Mesenchymal stem cell (in vitro differentiated cells and primary cell): Measurements from ENCODE around the gene JSRP1.

Experiments
- DNase-seq: peaks from one replicate; pipeline ENCODE4 v3.0.0-alpha.2; 2013
- H2AFZ ChIP-seq: one replicate; pipeline ENCODE4 v1.6.1; 2013; ENCODE audit warnings: low read depth, mild to moderate bottlenecking, control low read depth, inconsistent platforms, low read length, moderate library complexity
- H2AK5ac ChIP-seq: 2 replicates; pipeline ENCODE4 v1.6.1; 2013; ENCODE audit warnings: low read length, moderate library complexity, mild to moderate bottlenecking, inconsistent platforms; ENCODE audit not compliant: severe bottlenecking
- H2BK120ac ChIP-seq: one replicate; pipeline ENCODE4 v1.6.1; 2013; ENCODE audit warnings: low read depth, mild to moderate bottlenecking, inconsistent platforms, low read length, moderate library complexity
- H2BK12ac ChIP-seq, 2 experiments: one replicate each; pipeline ENCODE4 v1.6.1; 2013; ENCODE audit warnings: inconsistent platforms in 2 of 2, low read length in 2 of 2, mild to moderate bottlenecking in 2 of 2, moderate library complexity in 2 of 2, control low read depth in 1 of 2
- H2BK15ac ChIP-seq: one replicate; pipeline ENCODE4 v1.6.1; 2013; ENCODE audit warnings: mild to moderate bottlenecking, low read depth, inconsistent platforms; ENCODE audit not compliant: poor library complexity, severe bottlenecking
- H2BK5ac ChIP-seq: 2 replicates; pipeline ENCODE4 v1.6.1; 2013; ENCODE audit warnings: low read depth, mild to moderate bottlenecking, low read length, control low read depth, inconsistent platforms; ENCODE audit not compliant: poor library complexity, severe bottlenecking
- H3K14ac ChIP-seq, 2 experiments: one replicate each; pipeline ENCODE4 v1.6.1; 2013; ENCODE audit warnings: inconsistent platforms in 2 of 2, low read length in 2 of 2, control low read depth in 1 of 2, mild to moderate bottlenecking in 1 of 2, moderate library complexity in 1 of 2
- H3K18ac ChIP-seq, 2 experiments: one replicate each; pipeline ENCODE4 v1.6.1; 2013; ENCODE audit warnings: inconsistent platforms in 2 of 2, low read length in 2 of 2, control low read depth in 1 of 2, low read depth in 1 of 2, mild to moderate bottlenecking in 1 of 2
- H3K23ac ChIP-seq, 2 experiments: one replicate each; pipeline ENCODE4 v1.6.1; 2013; ENCODE audit warnings: inconsistent platforms in 2 of 2, low read length in 2 of 2, mild to moderate bottlenecking in 2 of 2, moderate library complexity in 2 of 2, control low read depth in 1 of 2
- H3K27ac ChIP-seq: 2 replicates; pipeline ENCODE4 v1.5.1; 2013; ENCODE audit warnings: mild to moderate bottlenecking, moderate library complexity, low read length, control low read depth, inconsistent platforms; ENCODE audit not compliant: poor library complexity, severe bottlenecking
- H3K27me3 ChIP-seq, 2 experiments: 2 replicates each; pipeline versions ENCODE4 v1.6.1 to v1.7.0; 2013; ENCODE audit warnings: low read length in 2 of 2, mild to moderate bottlenecking in 2 of 2, moderate library complexity in 2 of 2, control low read depth in 1 of 2, inconsistent platforms in 1 of 2; ENCODE audit not compliant: control insufficient read depth in 1 of 2, insufficient read depth in 1 of 2
- H3K36me3 ChIP-seq, 2 experiments: 2 replicates each; pipeline versions ENCODE4 v1.6.1 to v1.7.0; 2013; ENCODE audit warnings: low read length in 2 of 2, control low read depth in 1 of 2, inconsistent platforms in 1 of 2, low read depth in 1 of 2, mild to moderate bottlenecking in 1 of 2; ENCODE audit not compliant: insufficient read depth in 2 of 2, control insufficient read depth in 1 of 2
- H3K4ac ChIP-seq, 2 experiments: one replicate each; pipeline ENCODE4 v1.6.1; 2013; ENCODE audit warnings: inconsistent platforms in 2 of 2, low read length in 2 of 2, mild to moderate bottlenecking in 2 of 2, moderate library complexity in 2 of 2, control low read depth in 1 of 2, low read depth in 1 of 2
- H3K4me1 ChIP-seq: 2 replicates; pipeline ENCODE4 v1.6.1; 2013; ENCODE audit warnings: low read depth, low read length, control low read depth; ENCODE audit not compliant: control insufficient read depth, insufficient read depth
- H3K4me2 ChIP-seq: 2 replicates; pipeline ENCODE4 v1.6.1; 2013; ENCODE audit warnings: low read length, mild to moderate bottlenecking, inconsistent platforms; ENCODE audit not compliant: poor library complexity, severe bottlenecking
- H3K4me3 ChIP-seq, 2 experiments: 2 replicates each; pipeline versions ENCODE4 v1.5.1 to v1.7.0; 2013; ENCODE audit warnings: low read length in 2 of 2, mild to moderate bottlenecking in 2 of 2, control low read depth in 1 of 2, low read depth in 1 of 2; ENCODE audit not compliant: insufficient read depth in 1 of 2
- H3K79me1 ChIP-seq: replicated peaks from 2 replicates; pipeline ENCODE4 v1.6.1; 2013; ENCODE audit warnings: mild to moderate bottlenecking, control low read depth, low read length, inconsistent platforms; ENCODE audit not compliant: poor library complexity, severe bottlenecking
- H3K9ac ChIP-seq: 2 replicates; pipeline ENCODE4 v1.7.0; 2013; ENCODE audit warnings: mild to moderate bottlenecking, low read length, moderate library complexity
- H3K9me3 ChIP-seq: 2 replicates; pipeline ENCODE4 v1.7.0; 2013; ENCODE audit warnings: mild to moderate bottlenecking, low read length; ENCODE audit not compliant: control insufficient read depth
- H4K8ac ChIP-seq: one replicate; pipeline ENCODE4 v1.6.1; 2013; ENCODE audit warnings: inconsistent platforms, mild to moderate bottlenecking, low read length, moderate library complexity
- H4K91ac ChIP-seq: one replicate; pipeline ENCODE4 v1.6.1; 2013; ENCODE audit warnings: mild to moderate bottlenecking, low read length, inconsistent platforms
- WGBS: methylation state at CpG from one replicate; pipeline ENCODE4 v1.1.7; 2013; ENCODE audit warnings: mixed read lengths; 5-methylcytosine and 5-hydroxymethylcytosine counted together

Gene JSRP1

DNA sequence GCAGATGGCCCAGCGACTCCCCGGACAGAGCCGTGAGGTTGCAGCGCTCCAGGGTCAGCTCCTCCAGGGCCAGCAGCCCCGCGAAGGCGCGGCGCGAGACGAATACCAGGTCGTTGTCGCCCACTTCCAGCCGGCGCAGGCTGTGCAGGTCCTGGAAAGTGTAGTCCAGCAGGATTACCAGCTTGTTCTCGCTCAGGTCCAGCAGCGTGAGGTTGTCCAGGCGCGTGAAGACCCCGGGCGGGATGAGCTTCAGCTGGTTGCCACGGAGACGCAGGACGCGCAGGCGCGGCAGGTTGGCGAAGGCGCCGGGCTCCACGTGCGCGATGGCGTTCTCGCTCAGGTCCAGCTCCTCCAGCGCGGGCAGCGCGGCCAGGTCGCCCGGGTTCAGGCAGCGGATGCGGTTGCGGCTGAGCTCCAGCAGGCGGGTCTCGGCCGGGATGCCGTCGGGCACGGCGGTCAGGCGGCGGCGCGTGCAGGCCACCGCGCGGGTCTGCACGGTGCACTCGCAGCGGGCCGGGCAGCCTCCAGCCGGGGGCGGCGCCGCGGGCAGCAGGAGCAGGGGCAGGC lies 35.1 kb upstream of the JSRP1 start:
- H3K14ac ChIP-seq: peak overlapping the region in 1 of 2 experiments; percentile 58
- H3K9me3 ChIP-seq: no peaks in the 10 kb centered on the region
- H2BK5ac ChIP-seq: no peak overlapping the region
- peaks cover 64 to 82% of the 10 kb centered on the region in 2 experiments for H3K27me3 ChIP-seq
- H3K23ac ChIP-seq: peak overlapping the region in 1 of 2 experiments; percentile 48
- no peak overlapping the region for H3K18ac ChIP-seq
- peak overlapping the region; percentile 76 for H3K4me2 ChIP-seq
- no peak overlapping the region for H2BK12ac ChIP-seq
- no peaks in the 10 kb centered on the region for H3K36me3 ChIP-seq
- peak overlapping the region in 1 of 2 experiments; percentile 40 for H3K4me3 ChIP-seq
- H2BK120ac ChIP-seq: no peak overlapping the region
- DNase-seq: no peak
- H4K8ac ChIP-seq: peak overlapping the region; percentile 31
- no peak overlapping the region for H3K27ac ChIP-seq
- no peak overlapping the region for H3K9ac ChIP-seq
- 3% methylated on average over 66 of the region's 67 CpGs for WGBS
- H2AFZ ChIP-seq: no peak overlapping the region
- peaks cover 22% of the 10 kb centered on the region for H3K4me1 ChIP-seq
- no peak overlapping the region for H2BK15ac ChIP-seq
- peak overlapping the region; percentile 8 for H4K91ac ChIP-seq
- H2AK5ac ChIP-seq: no peak overlapping the region
- no peak overlapping the region for H3K4ac ChIP-seq
- no peaks in the 10 kb centered on the region for H3K79me1 ChIP-seq

DNA sequence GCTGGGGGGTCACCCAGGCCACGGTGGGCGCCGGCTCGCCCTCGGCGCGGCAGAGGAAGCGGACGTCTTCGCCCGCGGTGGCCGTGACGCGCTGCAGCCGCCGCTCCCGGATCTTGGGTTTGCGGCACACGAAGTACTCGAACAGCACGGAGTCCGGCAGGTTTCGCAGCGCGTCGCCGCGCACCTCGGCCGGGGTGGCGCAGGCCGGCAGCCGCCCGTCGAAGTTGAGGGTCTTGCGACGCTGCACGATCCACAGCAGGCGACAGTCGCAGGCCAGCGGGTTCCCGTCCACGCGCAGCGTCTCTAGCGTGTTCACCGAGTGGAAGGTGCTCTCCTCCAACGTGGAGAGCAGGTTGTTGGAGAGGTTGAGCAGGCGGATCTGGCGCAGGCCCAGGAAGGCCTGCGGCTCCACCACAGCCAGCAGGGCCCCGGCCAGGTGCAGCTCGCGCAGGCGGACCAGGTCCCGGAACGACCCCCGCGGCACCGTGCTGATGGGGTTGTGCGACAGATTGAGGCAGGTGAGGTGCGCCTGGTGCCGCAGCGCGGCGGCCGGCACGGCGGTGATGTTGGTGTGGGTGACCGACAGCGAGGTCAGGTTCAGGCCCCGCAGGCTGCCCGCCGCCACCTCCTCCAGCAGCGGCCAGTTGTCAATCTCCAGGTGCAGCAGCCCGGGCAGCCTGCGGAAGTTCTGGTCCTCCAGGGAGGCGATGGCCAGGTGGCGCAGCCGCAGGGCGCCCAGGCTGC lies 34.4 kb upstream of the JSRP1 start:
- no peak overlapping the region for H3K4me2 ChIP-seq
- no peak overlapping the region for H2BK5ac ChIP-seq
- H4K91ac ChIP-seq: no peak overlapping the region
- no peak overlapping the region for H3K18ac ChIP-seq
- H3K4ac ChIP-seq: no peak overlapping the region
- no peak overlapping the region for H4K8ac ChIP-seq
- peaks cover 22% of the 10 kb centered on the region for H3K4me1 ChIP-seq
- H3K9me3 ChIP-seq: no peaks in the 10 kb centered on the region
- H2BK12ac ChIP-seq: no peak overlapping the region
- no peak overlapping the region for H3K27ac ChIP-seq
- H3K27me3 ChIP-seq: peaks cover 65 to 81% of the 10 kb centered on the region in 2 experiments
- H2AFZ ChIP-seq: no peak overlapping the region
- H2BK120ac ChIP-seq: no peak overlapping the region
- no peak overlapping the region for H2BK15ac ChIP-seq
- peak overlapping the region; percentile 23 to 65 for H3K23ac ChIP-seq
- H3K36me3 ChIP-seq: no peaks in the 10 kb centered on the region
- no peak overlapping the region for H3K14ac ChIP-seq
- DNase-seq: no peak
- no peak overlapping the region for H3K9ac ChIP-seq
- peak overlapping the region; percentile 41 to 55 for H3K4me3 ChIP-seq
- no peak overlapping the region for H2AK5ac ChIP-seq
- 13% methylated on average over 68 of the region's 82 CpGs for WGBS
- H3K79me1 ChIP-seq: no peaks in the 10 kb centered on the region

DNA sequence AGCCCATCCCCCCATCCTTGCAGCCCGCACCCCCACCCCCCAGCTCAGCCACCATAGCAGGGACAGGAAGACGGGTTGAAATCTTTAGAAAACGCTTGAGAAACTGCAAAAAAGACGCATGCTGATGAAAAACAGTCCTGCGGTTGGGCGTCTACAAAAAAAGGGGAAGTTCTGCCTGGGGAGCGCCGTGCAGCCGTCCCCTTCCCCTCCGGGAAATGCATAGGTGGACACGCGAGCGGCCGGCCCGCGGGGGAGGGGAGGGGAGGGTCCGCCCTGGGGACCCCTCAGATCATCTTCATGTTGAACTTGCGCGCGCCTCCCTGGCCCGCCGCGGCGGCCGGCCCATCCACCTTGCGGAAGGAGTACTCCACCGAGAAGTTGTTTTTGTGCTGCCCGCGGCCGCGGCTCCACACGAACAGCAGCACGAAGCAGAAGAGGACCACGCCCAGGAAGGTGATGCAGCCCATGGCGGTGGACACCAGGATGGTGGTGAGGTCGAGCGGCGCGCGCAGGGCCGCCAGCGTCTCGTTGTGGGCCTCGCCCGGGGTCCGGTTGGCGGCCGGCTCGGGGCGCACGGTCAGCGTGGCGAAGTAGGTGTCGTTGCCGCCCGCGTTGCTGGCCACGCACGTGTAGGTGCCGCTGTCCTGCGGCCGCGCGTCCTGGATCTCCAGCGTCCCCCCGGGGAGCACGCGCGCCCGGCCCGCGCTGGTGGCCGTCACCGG lies 33.7 kb upstream of the JSRP1 start:
- H2BK15ac ChIP-seq: no peak overlapping the region
- H2AFZ ChIP-seq: no peak overlapping the region
- H3K18ac ChIP-seq: no peak overlapping the region
- H3K9ac ChIP-seq: no peak overlapping the region
- WGBS: 3% methylated on average over 66 of the region's 74 CpGs
- no peak overlapping the region for H3K4ac ChIP-seq
- no peak for DNase-seq
- H3K4me1 ChIP-seq: peaks cover 22% of the 10 kb centered on the region
- no peak overlapping the region for H3K27ac ChIP-seq
- H3K79me1 ChIP-seq: no peaks in the 10 kb centered on the region
- H2BK5ac ChIP-seq: no peak overlapping the region
- H3K27me3 ChIP-seq: peaks cover 63 to 76% of the 10 kb centered on the region in 2 experiments
- no peak overlapping the region for H3K14ac ChIP-seq
- no peak overlapping the region for H2AK5ac ChIP-seq
- no peak overlapping the region for H2BK120ac ChIP-seq
- peak overlapping the region; percentile 41 to 55 for H3K4me3 ChIP-seq
- H3K23ac ChIP-seq: peak overlapping the region in 1 of 2 experiments; percentile 65
- no peaks in the 10 kb centered on the region for H3K36me3 ChIP-seq
- no peak overlapping the region for H4K91ac ChIP-seq
- no peaks in the 10 kb centered on the region for H3K9me3 ChIP-seq
- no peak overlapping the region for H2BK12ac ChIP-seq
- no peak overlapping the region for H4K8ac ChIP-seq
- H3K4me2 ChIP-seq: peak overlapping the region; percentile 3
